HCT116 (cell line): ENCODE data around the gene MPHOSPH10.

Source experiments
- CTCF ChIP-seq, 3 experiments: fragments of 200-600 bp in 1 of 3; sonication (generic) in 1 of 3; IDR thresholded peaks in 2 of 3; conservative IDR thresholded peaks in 1 of 3; 2 replicates each; pipeline ENCODE4 v1.5.1; 2012 to 2017; ENCODE audit warnings: low read depth in 2 of 3, low read length in 2 of 3, antibody characterized with exemption in 1 of 3, borderline replicate concordance in 1 of 3, control low read depth in 1 of 3, mild to moderate bottlenecking in 1 of 3, mixed read lengths in 1 of 3, mixed run types in 1 of 3, moderate library complexity in 1 of 3; ENCODE audit not compliant: insufficient read depth in 1 of 3
- EGR1 ChIP-seq: IDR thresholded peaks from 2 replicates; pipeline ENCODE4 v1.6.1; 2012; ENCODE audit warnings: low read depth
- ELF1 ChIP-seq: IDR thresholded peaks from 2 replicates; pipeline ENCODE4 v1.6.1; 2012; ENCODE audit warnings: low read depth, borderline replicate concordance
- EZH2 ChIP-seq: fragments of 200-600 bp; sonication (generic); IDR thresholded peaks from 2 replicates; pipeline ENCODE4 v1.6.1; 2017; ENCODE audit warnings: antibody characterized with exemption, mixed run types
- POLR2AphosphoS5 ChIP-seq: IDR thresholded peaks from 2 replicates; pipeline ENCODE4 v1.6.1; 2011; ENCODE audit warnings: mild to moderate bottlenecking, low read depth, low read length, moderate library complexity
- REST ChIP-seq: IDR thresholded peaks from 2 replicates; pipeline ENCODE4 v1.6.1; 2012; ENCODE audit warnings: low read depth
- ZNF274 ChIP-seq: fragments of 200-500 bp; sonication (Bioruptor generic); IDR thresholded peaks from 2 replicates; pipeline ENCODE4 v1.6.1; 2014; ENCODE audit warnings: mild to moderate bottlenecking, low read depth, low read length, inconsistent platforms

GRCh38 chr2:71082402-71083252 is 47.8 kb upstream of the MPHOSPH10 start:
- TF ChIP-seq EZH2 (no peak), CTCF (IDR thresholded peaks at IDR 0.05 in 2 of 3, conservative IDR thresholded peaks at IDR 0.05 in 1 of 3; ENCODE audit: borderline replicate concordance in 1 of 3, insufficient read depth in 1 of 3, low read depth in 2 of 3, low read length in 2 of 3) (no peak), EGR1 (no peak), REST (no peak), ELF1 (no peak), ZNF274 (no peak), POLR2AphosphoS5 (no peak)
